Activated effector memory CD4-positive, alpha-beta T cell treated with anti-CD3 and anti-CD28 coated beads, Interleukin-2, amount 50 U/mL, for 16 hours (primary cell): ENCODE data around the gene UNC5B.
"Not testable (repeated sequence)": the region's sequence is repeated elsewhere in the genome, so short reads cannot be mapped to it uniquely, and the experiment has no call there.

Experiments used
- DNase-seq: peaks from one replicate; pipeline ENCODE4 v3.0.0-alpha.2; 2020

UNC5B gene

GRCh38 chr10:71285986-71286385, 73.6 kb downstream of the UNC5B start:
- DNase-seq = no peak

GRCh38 chr10:71286521-71287294, 74.3 kb downstream of the UNC5B start:
- no peak for DNase-seq

- no peak for DNase-seq
These were observed 75.1 kb downstream of the UNC5B start for GRCh38 chr10:71287456-71287855.

GRCh38 chr10:71288461-71288860, 76.1 kb downstream of the UNC5B start:
- DNase-seq = no peak

GRCh38 chr10:71289421-71290130, 77.2 kb downstream of the UNC5B start:
- no peak for DNase-seq

- no peak for DNase-seq
These were observed 78.0 kb downstream of the UNC5B start for GRCh38 chr10:71290331-71290730.

- no peak for DNase-seq
These were observed 78.6 kb downstream of the UNC5B start for GRCh38 chr10:71290806-71291527.

- DNase-seq = no peak
These were observed 79.1 kb downstream of the UNC5B start for GRCh38 chr10:71291528-71291900.

GRCh38 chr10:71292624-71293445, 80.5 kb downstream of the UNC5B start:
- no peak for DNase-seq

GRCh38 chr10:71293446-71294084, 81.2 kb downstream of the UNC5B start:
- no peak for DNase-seq

GRCh38 chr10:71294091-71294561, 81.8 kb downstream of the UNC5B start:
- no peak for DNase-seq

- no peak for DNase-seq
These were observed 82.5 kb downstream of the UNC5B start for GRCh38 chr10:71294856-71295255.

- DNase-seq = no peak
These were observed 83.3 kb downstream of the UNC5B start for GRCh38 chr10:71295641-71296040.

- no peak for DNase-seq
These were observed 83.7 kb downstream of the UNC5B start for GRCh38 chr10:71296086-71296485.

- not testable (repeated sequence) for DNase-seq
These were observed 84.4 kb downstream of the UNC5B start for GRCh38 chr10:71296811-71297210.

- no peak for DNase-seq
These were observed 85.0 kb downstream of the UNC5B start for GRCh38 chr10:71297343-71297742.

- no peak for DNase-seq
These were observed 86.9 kb downstream of the UNC5B start for GRCh38 chr10:71299071-71299785.

- no peak for DNase-seq
These were observed 88.4 kb downstream of the UNC5B start for GRCh38 chr10:71300555-71301370.

- DNase-seq = no peak
These were observed 89.1 kb downstream of the UNC5B start for GRCh38 chr10:71301371-71301916.

GRCh38 chr10:71302451-71302850, 90.1 kb downstream of the UNC5B start:
- no peak for DNase-seq
